Activated T-cell treated with anti-CD3 and anti-CD28 coated beads for 1 hour (primary cell): ENCODE measurements around the gene CAPN11.
"Not testable (repeated sequence)": the region's sequence is repeated elsewhere in the genome, so short reads cannot be mapped to it uniquely, and the experiment has no call there.

Experiments used
- DNase-seq: peaks from one replicate; pipeline ENCODE4 v3.0.0-alpha.2; 2020; ENCODE audit warnings: low read depth

The CAPN11 gene

DNA sequence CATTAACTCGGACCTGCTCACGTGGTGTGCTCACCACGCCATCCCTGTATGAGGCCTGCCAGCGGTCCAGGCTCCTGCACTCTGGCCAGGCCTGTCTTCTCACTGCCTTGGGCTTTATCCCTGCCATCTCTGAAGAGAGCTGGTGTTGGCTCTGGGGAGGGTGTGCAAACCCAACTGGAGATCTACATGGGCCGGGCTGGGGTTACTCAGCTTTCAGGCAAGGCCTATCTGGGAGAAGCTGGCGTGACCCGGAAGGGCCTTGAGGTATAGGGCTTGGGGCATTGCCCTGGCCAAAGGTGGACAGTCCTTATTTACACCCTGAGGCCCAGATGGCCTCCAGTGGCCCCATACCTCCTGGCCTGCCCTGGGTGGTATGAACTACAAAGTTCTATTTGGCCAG, 69.8 kb downstream of the CAPN11 start:
- DNase-seq, result no peak

DNA sequence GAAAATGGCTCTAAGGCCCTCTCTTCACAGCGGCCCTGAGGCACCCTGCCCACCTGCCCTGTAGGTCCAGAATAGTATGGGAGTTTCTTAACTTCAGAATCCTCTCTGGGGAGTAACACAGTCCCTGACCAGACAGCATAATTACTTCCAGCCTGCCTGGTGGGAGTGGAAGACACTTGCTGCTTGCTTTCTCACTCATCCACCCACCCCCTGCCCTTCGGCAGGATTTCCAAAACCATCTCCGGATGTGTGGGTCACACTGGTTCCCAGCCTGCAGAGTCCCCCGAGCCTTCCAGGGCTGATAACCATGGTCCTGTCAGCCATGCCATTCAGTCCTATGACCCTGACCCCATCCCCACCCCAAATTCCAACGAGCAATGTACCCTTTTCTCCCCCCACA, 70.2 kb downstream of the CAPN11 start:
- no peak for DNase-seq

DNA sequence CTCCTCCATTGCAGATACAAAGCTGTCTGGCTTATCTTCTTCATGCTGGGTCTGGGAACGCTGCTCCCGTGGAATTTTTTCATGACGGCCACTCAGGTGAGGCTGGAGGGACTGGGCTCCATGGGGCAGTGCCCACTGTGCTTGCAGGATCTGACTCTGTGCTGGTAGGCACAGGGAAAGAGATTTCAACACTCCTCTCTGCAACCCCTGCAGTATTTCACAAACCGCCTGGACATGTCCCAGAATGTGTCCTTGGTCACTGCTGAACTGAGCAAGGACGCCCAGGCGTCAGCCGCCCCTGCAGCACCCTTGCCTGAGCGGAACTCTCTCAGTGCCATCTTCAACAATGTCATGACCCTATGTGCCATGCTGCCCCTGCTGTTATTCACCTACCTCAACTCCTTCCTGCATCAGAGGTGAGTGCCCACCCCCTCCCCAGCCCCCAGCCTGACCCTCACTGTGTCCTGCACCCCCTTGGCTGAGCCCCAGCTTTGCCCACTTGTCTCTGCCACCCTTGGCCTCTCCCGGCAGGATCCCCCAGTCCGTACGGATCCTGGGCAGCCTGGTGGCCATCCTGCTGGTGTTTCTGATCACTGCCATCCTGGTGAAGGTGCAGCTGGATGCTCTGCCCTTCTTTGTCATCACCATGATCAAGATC, 70.9 kb downstream of the CAPN11 start:
- no peak for DNase-seq

DNA sequence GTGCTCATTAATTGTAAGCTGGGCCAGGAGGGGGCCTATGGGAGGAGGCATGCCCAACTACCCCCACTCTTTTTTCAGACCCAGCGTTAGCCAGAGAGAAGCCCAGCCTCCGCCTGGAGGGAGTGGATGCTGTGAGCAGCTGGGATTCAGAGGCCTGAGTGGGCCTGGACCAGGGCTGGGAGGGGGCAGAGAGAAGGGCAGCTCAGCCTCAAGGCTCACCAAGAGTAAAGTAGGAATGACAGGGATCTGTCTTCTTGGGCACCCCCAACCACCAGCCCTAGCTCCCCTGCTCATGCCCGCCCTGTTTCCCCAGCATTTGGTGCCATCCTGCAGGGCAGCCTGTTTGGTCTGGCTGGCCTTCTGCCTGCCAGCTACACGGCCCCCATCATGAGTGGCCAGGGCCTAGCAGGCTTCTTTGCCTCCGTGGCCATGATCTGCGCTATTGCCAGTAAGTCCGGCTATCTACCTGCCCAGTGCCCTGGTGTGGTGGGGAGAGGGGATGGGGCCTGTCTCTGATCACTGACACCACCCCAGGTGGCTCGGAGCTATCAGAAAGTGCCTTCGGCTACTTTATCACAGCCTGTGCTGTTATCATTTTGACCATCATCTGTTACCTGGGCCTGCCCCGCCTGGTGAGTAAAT, 71.5 kb downstream of the CAPN11 start:
- DNase-seq, result no peak

DNA sequence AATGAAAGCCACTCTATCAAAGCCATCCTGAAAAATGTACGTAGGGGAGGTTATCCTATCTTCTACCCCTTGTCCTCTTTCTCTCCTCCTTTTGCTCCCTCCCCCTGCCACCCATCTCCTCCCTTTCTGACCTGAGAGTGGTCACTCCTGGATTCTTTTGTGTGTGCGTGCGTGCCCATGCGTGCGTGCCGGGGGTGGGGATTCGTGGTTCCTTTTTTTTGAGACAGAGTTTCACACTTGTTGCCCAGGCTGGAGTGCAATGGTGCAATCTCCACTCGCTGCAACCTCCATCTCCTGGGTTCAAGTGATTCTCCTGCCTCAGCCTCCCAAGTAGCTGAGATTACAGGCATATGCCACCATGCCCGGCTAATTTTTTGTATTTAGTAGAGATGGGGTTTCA, 72.8 kb downstream of the CAPN11 start:
- DNase-seq, result not testable (repeated sequence)

DNA sequence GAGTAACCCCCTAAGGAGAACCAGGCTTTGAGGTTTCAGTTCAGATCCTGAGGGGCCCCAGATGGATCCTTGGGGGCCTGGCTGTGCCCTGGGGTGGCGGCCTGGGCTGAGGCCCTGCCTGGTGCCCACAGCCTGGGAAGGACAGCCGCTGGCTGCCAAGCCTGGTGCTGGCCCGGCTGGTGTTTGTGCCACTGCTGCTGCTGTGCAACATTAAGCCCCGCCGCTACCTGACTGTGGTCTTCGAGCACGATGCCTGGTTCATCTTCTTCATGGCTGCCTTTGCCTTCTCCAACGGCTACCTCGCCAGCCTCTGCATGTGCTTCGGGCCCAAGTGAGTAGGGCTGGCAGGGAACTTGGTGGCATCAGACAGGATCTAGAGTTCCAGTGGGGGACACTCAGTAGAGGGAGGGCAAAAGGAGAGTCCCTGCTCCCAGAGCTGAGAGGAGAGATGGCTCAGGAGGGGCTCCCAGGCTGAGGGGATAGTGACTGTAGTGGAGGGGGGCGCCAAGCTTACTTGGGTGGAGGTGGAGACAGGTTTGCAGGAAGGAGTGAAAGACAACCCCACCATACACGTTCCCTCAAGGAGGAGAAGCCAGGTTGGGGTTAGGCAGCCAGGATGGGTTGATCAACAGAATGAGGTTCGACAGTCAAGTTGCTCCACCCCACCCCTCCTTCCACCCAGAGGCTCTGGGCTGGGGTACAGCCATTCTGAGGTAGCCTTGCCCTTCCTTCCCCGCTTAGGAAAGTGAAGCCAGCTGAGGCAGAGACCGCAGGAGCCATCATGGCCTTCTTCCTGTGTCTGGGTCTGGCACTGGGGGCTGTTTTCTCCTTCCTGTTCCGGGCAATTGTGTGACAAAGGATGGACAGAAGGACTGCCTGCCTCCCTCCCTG, 74.3 kb downstream of the CAPN11 start:
- no peak for DNase-seq

DNA sequence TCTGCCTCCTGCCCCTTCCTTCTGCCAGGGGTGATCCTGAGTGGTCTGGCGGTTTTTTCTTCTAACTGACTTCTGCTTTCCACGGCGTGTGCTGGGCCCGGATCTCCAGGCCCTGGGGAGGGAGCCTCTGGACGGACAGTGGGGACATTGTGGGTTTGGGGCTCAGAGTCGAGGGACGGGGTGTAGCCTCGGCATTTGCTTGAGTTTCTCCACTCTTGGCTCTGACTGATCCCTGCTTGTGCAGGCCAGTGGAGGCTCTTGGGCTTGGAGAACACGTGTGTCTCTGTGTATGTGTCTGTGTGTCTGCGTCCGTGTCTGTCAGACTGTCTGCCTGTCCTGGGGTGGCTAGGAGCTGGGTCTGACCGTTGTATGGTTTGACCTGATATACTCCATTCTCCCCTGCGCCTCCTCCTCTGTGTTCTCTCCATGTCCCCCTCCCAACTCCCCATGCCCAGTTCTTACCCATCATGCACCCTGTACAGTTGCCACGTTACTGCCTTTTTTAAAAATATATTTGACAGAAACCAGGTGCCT, 75.0 kb downstream of the CAPN11 start:
- DNase-seq, result no peak
